WTC11 (cell line): ENCODE results near the gene R3HCC1L. TPM values are rescaled to one million over a fixed set of nuclear protein-coding genes. Genes with fewer than 3 reads are reported as not detected.

Source experiments
- ATAC-seq: fragments of 200-7000 bp; cut with Tn5 transposase; 2 replicates; pipeline ENCODE4 v1.10.0; 2021; ENCODE audit warnings: mild to moderate bottlenecking, moderate library complexity
- CTCF ChIA-PET: fragments of 300-600 bp; sonication (Branson Sonifier 250); formaldehyde crosslinking; loops from one replicate; lab custom pipeline; 2021; ENCODE audit warnings: antibody characterized with exemption; lab: Charles Lee
- POLR2A ChIA-PET: fragments of 350-600 bp; sonication (Branson Sonifier 250); formaldehyde crosslinking; loops from one replicate; lab custom pipeline; 2021; ENCODE audit warnings: antibody characterized with exemption; lab: Charles Lee
- DNase-seq: peaks from one replicate; pipeline ENCODE4 v3.0.0; 2021; ENCODE audit warnings: low spot score
- H3K27ac Mint-ChIP-seq: 2 replicates; pipeline ENCODE4 v1.8.0; 2021; ENCODE audit warnings: mixed read lengths
- H3K27me3 Mint-ChIP-seq: 2 replicates; pipeline ENCODE4 v1.8.0; 2021; ENCODE audit warnings: low read depth, mild to moderate bottlenecking, moderate library complexity, mixed read lengths
- H3K36me3 Mint-ChIP-seq: 2 replicates; pipeline ENCODE4 v1.8.0; 2021; ENCODE audit warnings: mixed read lengths
- H3K4me1 Mint-ChIP-seq: 2 replicates; pipeline ENCODE4 v1.8.0; 2022; ENCODE audit warnings: mixed read lengths
- H3K4me3 Mint-ChIP-seq: 2 replicates; pipeline ENCODE4 v1.8.0; 2021; ENCODE audit warnings: mild to moderate bottlenecking, moderate library complexity, mixed read lengths
- H3K9me3 Mint-ChIP-seq: 2 replicates; pipeline ENCODE4 v1.8.0; 2021; ENCODE audit warnings: mixed read lengths
- AFF4 ChIP-seq: sonication (generic); formaldehyde crosslinking; IDR thresholded peaks from 2 replicates; pipeline ENCODE4 v1.8.1; 2023; ENCODE audit warnings: mild to moderate bottlenecking, missing genetic modification reagents, borderline replicate concordance
- ATF6 ChIP-seq: sonication (generic); formaldehyde crosslinking; IDR thresholded peaks from 2 replicates; pipeline ENCODE4 v1.8.1; 2023; ENCODE audit warnings: mild to moderate bottlenecking, missing genetic modification reagents
- CBFB ChIP-seq: sonication (generic); formaldehyde crosslinking; IDR thresholded peaks from 2 replicates; pipeline ENCODE4 v1.8.1; 2022; ENCODE audit warnings: mild to moderate bottlenecking, low read depth, missing genetic modification reagents
- E2F1 ChIP-seq: sonication (generic); formaldehyde crosslinking; IDR thresholded peaks from 2 replicates; pipeline ENCODE4 v1.8.0; 2022; ENCODE audit warnings: mild to moderate bottlenecking, missing genetic modification reagents
- E2F5 ChIP-seq: sonication (generic); formaldehyde crosslinking; IDR thresholded peaks from 2 replicates; pipeline ENCODE4 v1.8.1; 2022; ENCODE audit warnings: mild to moderate bottlenecking, moderate library complexity, missing genetic modification reagents
- ETV6 ChIP-seq: sonication (generic); formaldehyde crosslinking; IDR thresholded peaks from 2 replicates; pipeline ENCODE4 v1.8.1; 2022; ENCODE audit warnings: mild to moderate bottlenecking, missing genetic modification reagents
- FOXK1 ChIP-seq: sonication (generic); formaldehyde crosslinking; IDR thresholded peaks from 2 replicates; pipeline ENCODE4 v1.8.0; 2022; ENCODE audit warnings: mild to moderate bottlenecking, moderate library complexity, missing genetic modification reagents
- FOXP1 ChIP-seq: sonication (generic); formaldehyde crosslinking; IDR thresholded peaks from 2 replicates; pipeline ENCODE4 v1.8.0; 2022; ENCODE audit warnings: missing genetic modification reagents, mild to moderate bottlenecking, moderate library complexity, borderline replicate concordance
- HMGA2 ChIP-seq: fragments of 250-450 bp; sonication (Bioruptor Pico); IDR thresholded peaks from 2 replicates; pipeline ENCODE4 v1.4.0; 2021; ENCODE audit warnings: mild to moderate bottlenecking, moderate library complexity
- HMGXB4 ChIP-seq: sonication (generic); formaldehyde crosslinking; IDR thresholded peaks from 2 replicates; pipeline ENCODE4 v1.8.1; 2023; ENCODE audit warnings: mild to moderate bottlenecking, moderate library complexity, missing genetic modification reagents
- KAT7 ChIP-seq: sonication (generic); formaldehyde crosslinking; IDR thresholded peaks from 2 replicates; pipeline ENCODE4 v1.8.1; 2023; ENCODE audit warnings: missing genetic modification reagents, mild to moderate bottlenecking, borderline replicate concordance
- STAT6 ChIP-seq: sonication (generic); formaldehyde crosslinking; conservative IDR thresholded peaks from 2 replicates; pipeline ENCODE4 v1.8.1; 2023; ENCODE audit warnings: mild to moderate bottlenecking, low read depth, missing genetic modification reagents, moderate library complexity
- USF2 ChIP-seq: sonication (generic); formaldehyde crosslinking; IDR thresholded peaks from 2 replicates; pipeline ENCODE4 v1.8.1; 2023; ENCODE audit warnings: mild to moderate bottlenecking, missing genetic modification reagents, moderate library complexity
- ZNF396 ChIP-seq: fragments of 250-450 bp; sonication (Bioruptor Pico); IDR thresholded peaks from 2 replicates; pipeline ENCODE4 v1.8.0; 2021; ENCODE audit warnings: mild to moderate bottlenecking, moderate library complexity, borderline replicate concordance
- ZSCAN18 ChIP-seq: fragments of 250-450 bp; sonication (Bioruptor Pico); IDR thresholded peaks from 2 replicates; pipeline ENCODE4 v2.1.2; 2022; ENCODE audit warnings: mild to moderate bottlenecking, moderate library complexity
- total RNA-seq: library from RNA; stranded (reverse); gene quantifications from 3 replicates; pipeline ENCODE4 v1.2.3, GENCODE V29; 2021

R3HCC1L gene
- total RNA-seq, 1 experiment from 2014 or later, result 14.7 TPM

- peaks cover 54% of the 10 kb centered on the region for H3K4me1 Mint-ChIP-seq
- H3K9me3 Mint-ChIP-seq, result no peaks in the 10 kb centered on the region
- peaks cover 17% of the 10 kb centered on the region for H3K36me3 Mint-ChIP-seq
- H3K27ac Mint-ChIP-seq, result peak overlapping the region; percentile 88; the same call in 1 of the 2 replicates
- no peak for ATAC-seq
- no peak for TF ChIP-seq STAT6 (CRISPR knock-in tag)
- DNase-seq, result no peak
- ChIA-PET POLR2A (no interaction called here), CTCF (interaction anchor here (1.2 to 2.2 kb wide), 3 partner anchors 122 to 142 kb away, joined by 4 to 5 read pairs (median 5); no protein-coding TSS in a partner anchor)
- H3K4me3 Mint-ChIP-seq, result no peak overlapping the region
- no peaks in the 10 kb centered on the region for H3K27me3 Mint-ChIP-seq
Measured at GRCh38 chr10:98167191-98167590, 32.7 kb downstream of the R3HCC1L start.

- ChIA-PET CTCF (interaction anchor here (1.2 to 6.2 kb wide), 3 partner anchors 123 to 141 kb away, joined by 5 to 63 read pairs (median 5); no protein-coding TSS in a partner anchor), POLR2A (no interaction called here)
- H3K27ac Mint-ChIP-seq, result peak overlapping the region; percentile 88
- H3K36me3 Mint-ChIP-seq, result peaks cover 17% of the 10 kb centered on the region
- ATAC-seq (peak; percentile 12; the same call in 1 of the 2 replicates), DNase-seq (no peak)
- H3K4me3 Mint-ChIP-seq, result peak overlapping the region; percentile 43
- H3K27me3 Mint-ChIP-seq, result no peaks in the 10 kb centered on the region
- peaks cover 63% of the 10 kb centered on the region for H3K4me1 Mint-ChIP-seq
- TF ChIP-seq ETV6 (CRISPR knock-in tag), result no peak
- no peaks in the 10 kb centered on the region for H3K9me3 Mint-ChIP-seq
Measured at GRCh38 chr10:98168147-98168546, 33.7 kb downstream of the R3HCC1L start.

GRCh38 chr10:98168766-98169165 lies 34.3 kb downstream of the R3HCC1L start:
- CTCF ChIA-PET, result interaction anchor here (2.2 to 6.2 kb wide), 2 partner anchors 123 to 140 kb away, joined by 5 to 63 read pairs; no protein-coding TSS in a partner anchor
- TF ChIP-seq KAT7 (no peak), ZNF396 (CRISPR knock-in tag) (no peak), ATF6 (CRISPR knock-in tag) (no peak), CBFB (CRISPR knock-in tag) (no peak), AFF4 (no peak), ZSCAN18 (CRISPR knock-in tag) (no peak), HMGXB4 (CRISPR knock-in tag) (no peak), E2F1 (no peak), E2F5 (CRISPR knock-in tag) (no peak), FOXK1 (CRISPR knock-in tag) (no peak), FOXP1 (CRISPR knock-in tag) (no peak), HMGA2 (CRISPR knock-in tag) (no peak), USF2 (no peak)

More at GRCh38 chr10:98168766-98169165, 34.3 kb downstream of the R3HCC1L start:
- Mint-ChIP-seq H3K4me3 (peak overlapping the region; percentile 41), H3K9me3 (no peaks in the 10 kb centered on the region), H3K36me3 (peaks cover 17% of the 10 kb centered on the region), H3K27ac (peak overlapping the region; percentile 93), H3K27me3 (no peaks in the 10 kb centered on the region), H3K4me1 (peaks cover 69% of the 10 kb centered on the region)
- DNase-seq (no peak), ATAC-seq (no peak)
- POLR2A ChIA-PET, result no interaction called here
